Panc1 (cell line): ENCODE data around the gene PHC2.

Source experiments
- POLR2AphosphoS5 ChIP-seq: IDR thresholded peaks from 2 replicates; pipeline ENCODE4 v1.6.1; 2012; ENCODE audit warnings: mild to moderate bottlenecking, low read depth, low read length, moderate library complexity
- SIN3A ChIP-seq: IDR thresholded peaks from 2 replicates; pipeline ENCODE4 v1.6.1; 2012; ENCODE audit warnings: low read depth, mild to moderate bottlenecking, low read length, moderate library complexity, borderline replicate concordance; ENCODE audit not compliant: insufficient read depth
- TF ChIP-seq, protein P1 (sequence below): fragments of 450-650 bp; IDR thresholded peaks from 2 replicates; pipeline ENCODE4 v1.5.1; 2017; ENCODE audit warnings: mild to moderate bottlenecking
- TF ChIP-seq, protein P2 (sequence below), 2 experiments: IDR thresholded peaks; 2 replicates each; pipeline ENCODE4 v1.6.1; 2011 to 2012; ENCODE audit warnings: low read depth in 2 of 2, control low read depth in 1 of 2, low read length in 1 of 2, mild to moderate bottlenecking in 1 of 2, moderate library complexity in 1 of 2; ENCODE audit not compliant: insufficient read depth in 1 of 2

DNA sequence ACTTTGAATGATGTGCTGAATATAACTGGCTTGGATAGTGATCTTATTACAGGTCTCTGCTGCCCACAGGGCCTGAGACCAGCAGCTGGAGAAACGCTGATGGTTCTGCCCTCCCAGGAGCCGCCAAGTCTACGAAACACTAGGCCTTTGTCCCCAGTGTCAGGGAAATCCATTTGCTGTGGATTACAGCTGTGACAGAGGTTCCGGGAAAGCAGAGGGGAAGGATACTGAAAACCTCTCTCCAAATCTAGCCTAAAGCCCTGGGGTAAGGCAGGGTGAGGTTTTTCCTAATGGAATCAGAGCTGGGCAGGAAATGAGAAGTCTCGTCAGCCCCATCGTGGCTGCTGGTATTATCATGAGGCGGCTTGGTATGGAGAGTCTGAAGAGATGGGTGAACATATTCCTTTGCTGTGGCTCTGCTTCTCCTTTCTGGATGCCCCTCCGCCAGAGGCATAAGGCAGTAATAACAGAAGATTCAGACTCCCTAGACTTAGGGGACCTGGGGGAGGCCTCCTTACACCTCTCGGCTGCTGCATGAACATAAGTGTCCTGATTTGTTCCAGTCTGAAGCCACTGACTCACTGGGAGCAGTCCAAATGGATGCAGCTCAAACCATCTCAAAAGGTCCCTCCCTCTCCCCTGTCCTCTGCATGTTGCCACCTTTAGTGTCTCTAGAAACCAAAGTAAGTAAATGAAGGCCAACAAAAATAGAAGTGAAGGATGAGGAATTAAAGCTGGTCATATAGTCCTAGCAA is 48.1 kb downstream of the PHC2 start:
- TF ChIP-seq, protein P1, sequence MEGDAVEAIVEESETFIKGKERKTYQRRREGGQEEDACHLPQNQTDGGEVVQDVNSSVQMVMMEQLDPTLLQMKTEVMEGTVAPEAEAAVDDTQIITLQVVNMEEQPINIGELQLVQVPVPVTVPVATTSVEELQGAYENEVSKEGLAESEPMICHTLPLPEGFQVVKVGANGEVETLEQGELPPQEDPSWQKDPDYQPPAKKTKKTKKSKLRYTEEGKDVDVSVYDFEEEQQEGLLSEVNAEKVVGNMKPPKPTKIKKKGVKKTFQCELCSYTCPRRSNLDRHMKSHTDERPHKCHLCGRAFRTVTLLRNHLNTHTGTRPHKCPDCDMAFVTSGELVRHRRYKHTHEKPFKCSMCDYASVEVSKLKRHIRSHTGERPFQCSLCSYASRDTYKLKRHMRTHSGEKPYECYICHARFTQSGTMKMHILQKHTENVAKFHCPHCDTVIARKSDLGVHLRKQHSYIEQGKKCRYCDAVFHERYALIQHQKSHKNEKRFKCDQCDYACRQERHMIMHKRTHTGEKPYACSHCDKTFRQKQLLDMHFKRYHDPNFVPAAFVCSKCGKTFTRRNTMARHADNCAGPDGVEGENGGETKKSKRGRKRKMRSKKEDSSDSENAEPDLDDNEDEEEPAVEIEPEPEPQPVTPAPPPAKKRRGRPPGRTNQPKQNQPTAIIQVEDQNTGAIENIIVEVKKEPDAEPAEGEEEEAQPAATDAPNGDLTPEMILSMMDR: no peak
- TF ChIP-seq, protein P2, sequence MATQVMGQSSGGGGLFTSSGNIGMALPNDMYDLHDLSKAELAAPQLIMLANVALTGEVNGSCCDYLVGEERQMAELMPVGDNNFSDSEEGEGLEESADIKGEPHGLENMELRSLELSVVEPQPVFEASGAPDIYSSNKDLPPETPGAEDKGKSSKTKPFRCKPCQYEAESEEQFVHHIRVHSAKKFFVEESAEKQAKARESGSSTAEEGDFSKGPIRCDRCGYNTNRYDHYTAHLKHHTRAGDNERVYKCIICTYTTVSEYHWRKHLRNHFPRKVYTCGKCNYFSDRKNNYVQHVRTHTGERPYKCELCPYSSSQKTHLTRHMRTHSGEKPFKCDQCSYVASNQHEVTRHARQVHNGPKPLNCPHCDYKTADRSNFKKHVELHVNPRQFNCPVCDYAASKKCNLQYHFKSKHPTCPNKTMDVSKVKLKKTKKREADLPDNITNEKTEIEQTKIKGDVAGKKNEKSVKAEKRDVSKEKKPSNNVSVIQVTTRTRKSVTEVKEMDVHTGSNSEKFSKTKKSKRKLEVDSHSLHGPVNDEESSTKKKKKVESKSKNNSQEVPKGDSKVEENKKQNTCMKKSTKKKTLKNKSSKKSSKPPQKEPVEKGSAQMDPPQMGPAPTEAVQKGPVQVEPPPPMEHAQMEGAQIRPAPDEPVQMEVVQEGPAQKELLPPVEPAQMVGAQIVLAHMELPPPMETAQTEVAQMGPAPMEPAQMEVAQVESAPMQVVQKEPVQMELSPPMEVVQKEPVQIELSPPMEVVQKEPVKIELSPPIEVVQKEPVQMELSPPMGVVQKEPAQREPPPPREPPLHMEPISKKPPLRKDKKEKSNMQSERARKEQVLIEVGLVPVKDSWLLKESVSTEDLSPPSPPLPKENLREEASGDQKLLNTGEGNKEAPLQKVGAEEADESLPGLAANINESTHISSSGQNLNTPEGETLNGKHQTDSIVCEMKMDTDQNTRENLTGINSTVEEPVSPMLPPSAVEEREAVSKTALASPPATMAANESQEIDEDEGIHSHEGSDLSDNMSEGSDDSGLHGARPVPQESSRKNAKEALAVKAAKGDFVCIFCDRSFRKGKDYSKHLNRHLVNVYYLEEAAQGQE (IDR thresholded peaks at IDR 0.05; ENCODE audit: insufficient read depth in 1 of 2, low read depth in 2 of 2, low read length in 1 of 2): no peak
- no peak for TF ChIP-seq SIN3A
- TF ChIP-seq POLR2AphosphoS5: no peak
